PC-9 (cell line): Measurements from ENCODE around the gene RC3H1. TPM values are rescaled to one million over a fixed set of nuclear protein-coding genes. Genes with fewer than 3 reads are reported as not detected.

ENCODE experiments used
- BruUV-seq: library from RNA; stranded (reverse); fragments of 400-500 nt; replicated peaks from 2 replicates; lab custom pipeline; 2021; lab: Mats Ljungman, UMichigan
- CTCF ChIA-PET: fragments of 300-600 bp; sonication (Branson Sonifier 250); formaldehyde crosslinking; loops from one replicate; lab custom pipeline; 2022; ENCODE audit warnings: antibody characterized with exemption; lab: Charles Lee
- POLR2A ChIA-PET: fragments of 300-600 bp; sonication (Branson Sonifier 250); formaldehyde crosslinking; loops from one replicate; lab custom pipeline; 2022; ENCODE audit warnings: antibody characterized with exemption; ENCODE audit not compliant: unreplicated experiment; lab: Charles Lee
- DNase-seq, 2 experiments: peaks; one replicate each; pipeline versions ENCODE4 v3.0.0 to v3.0.0-alpha.2; 2015 to 2022; ENCODE audit warnings: mixed read lengths in 1 of 2
- H2AFZ ChIP-seq: fragments of 200-600 bp; sonication (generic); 2 replicates; pipeline ENCODE4 v1.8.1; 2017; ENCODE audit warnings: antibody characterized with exemption
- H3F3A ChIP-seq: fragments of 200-600 bp; sonication (generic); 2 replicates; pipeline ENCODE4 v1.8.1; 2017; ENCODE audit warnings: antibody characterized with exemption, mild to moderate bottlenecking, low read depth; ENCODE audit not compliant: insufficient read depth
- H3K27ac ChIP-seq: fragments of 200-600 bp; sonication (generic); 2 replicates; pipeline ENCODE4 v1.6.1; 2016; ENCODE audit warnings: mixed run types
- H3K27me3 ChIP-seq: fragments of 200-600 bp; sonication (generic); 2 replicates; pipeline ENCODE4 v1.6.1; 2016; ENCODE audit warnings: low read depth, mixed run types; ENCODE audit not compliant: insufficient read depth
- H3K36me3 ChIP-seq: fragments of 200-600 bp; sonication (generic); 2 replicates; pipeline ENCODE4 v1.6.1; 2016; ENCODE audit warnings: low read depth, mixed run types
- H3K4me1 ChIP-seq: fragments of 200-600 bp; sonication (generic); replicated peaks from 2 replicates; pipeline ENCODE4 v1.6.1; 2016; ENCODE audit warnings: mixed run types; ENCODE audit not compliant: insufficient read depth
- H3K4me2 ChIP-seq: fragments of 200-600 bp; sonication (generic); 2 replicates; pipeline ENCODE4 v1.6.1; 2017; ENCODE audit warnings: mixed run types
- H3K4me3 ChIP-seq: fragments of 200-600 bp; sonication (generic); 2 replicates; pipeline ENCODE4 v1.6.1; 2016; ENCODE audit warnings: mixed run types
- H3K79me2 ChIP-seq: fragments of 200-600 bp; sonication (generic); 2 replicates; pipeline ENCODE4 v1.6.1; 2017; ENCODE audit warnings: low read depth, mixed run types
- H3K9me2 ChIP-seq: fragments of 200-600 bp; sonication (generic); 2 replicates; pipeline ENCODE4 v1.8.1; 2017; ENCODE audit warnings: mild to moderate bottlenecking; ENCODE audit not compliant: insufficient read depth
- H3K9me3 ChIP-seq: fragments of 200-600 bp; sonication (generic); 2 replicates; pipeline ENCODE4 v1.8.1; 2016; ENCODE audit warnings: low read depth; ENCODE audit not compliant: insufficient read depth
- H4K20me1 ChIP-seq: fragments of 200-600 bp; sonication (generic); 2 replicates; pipeline ENCODE4 v1.8.1; 2017; ENCODE audit not compliant: insufficient read depth
- EZH2 ChIP-seq: fragments of 200-600 bp; sonication (generic); IDR thresholded peaks from 2 replicates; pipeline ENCODE4 v1.8.0; 2017; ENCODE audit warnings: antibody characterized with exemption, low read depth
- intact Hi-C: fragments of 100-400 bp; cut with micrococcal nuclease; formaldehyde crosslinking; loops from one replicate; pipeline ENCODE4 v1.10.0; 2022; ENCODE audit not compliant: unreplicated experiment
- total RNA-seq: library from RNA; stranded (reverse); gene quantifications from 2 replicates; pipeline ENCODE4 v1.2.3, GENCODE V29; 2021
- TF ChIP-seq, protein P1 (sequence below): fragments of 200-600 bp; sonication (generic); conservative IDR thresholded peaks from 2 replicates; pipeline ENCODE4 v1.6.1; 2017; ENCODE audit warnings: mixed run types, antibody characterized with exemption, mild to moderate bottlenecking, moderate library complexity

RC3H1 gene
- total RNA-seq, 1 experiment from 2014 or later = 29.5 TPM

DNA sequence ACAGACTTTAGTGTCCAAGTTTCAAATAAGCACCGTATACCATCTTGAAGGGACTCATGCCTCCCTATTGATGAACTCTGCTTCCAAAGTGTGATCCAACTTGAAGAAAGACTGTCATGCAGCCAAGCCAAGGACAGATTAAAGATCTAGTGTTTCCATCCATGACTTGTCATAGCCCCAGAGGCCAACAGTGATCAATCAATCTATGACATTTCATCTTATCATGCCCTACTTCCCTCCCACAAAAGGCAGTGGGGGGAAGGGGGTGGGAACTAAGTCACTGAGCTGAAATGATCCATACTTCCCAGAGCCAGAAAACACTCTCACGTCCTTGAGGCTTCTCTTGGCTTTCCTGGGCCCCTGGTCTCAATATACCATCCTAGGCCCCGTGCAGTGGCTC is 109.0 kb downstream of the RC3H1 start:
- ChIA-PET POLR2A (no interaction called here), CTCF (interaction anchor here (0.7 kb wide), 3 partner anchors 8 to 195 kb away, joined by 4 to 5 read pairs (median 4); no protein-coding TSS in a partner anchor)
- Histone ChIP-seq H3K9me3 (no peaks in the 10 kb centered on the region), H3K79me2 (no peaks in the 10 kb centered on the region), H3K4me3 (no peak overlapping the region), H3K27ac (no peak overlapping the region), H3K4me2 (no peak overlapping the region), H3K4me1 (no peaks in the 10 kb centered on the region), H3K27me3 (no peaks in the 10 kb centered on the region), H3K9me2 (no peaks in the 10 kb centered on the region), H3F3A (no peaks in the 10 kb centered on the region), H2AFZ (no peak overlapping the region), H4K20me1 (no peaks in the 10 kb centered on the region), H3K36me3 (no peaks in the 10 kb centered on the region)
- TF ChIP-seq, protein P1, sequence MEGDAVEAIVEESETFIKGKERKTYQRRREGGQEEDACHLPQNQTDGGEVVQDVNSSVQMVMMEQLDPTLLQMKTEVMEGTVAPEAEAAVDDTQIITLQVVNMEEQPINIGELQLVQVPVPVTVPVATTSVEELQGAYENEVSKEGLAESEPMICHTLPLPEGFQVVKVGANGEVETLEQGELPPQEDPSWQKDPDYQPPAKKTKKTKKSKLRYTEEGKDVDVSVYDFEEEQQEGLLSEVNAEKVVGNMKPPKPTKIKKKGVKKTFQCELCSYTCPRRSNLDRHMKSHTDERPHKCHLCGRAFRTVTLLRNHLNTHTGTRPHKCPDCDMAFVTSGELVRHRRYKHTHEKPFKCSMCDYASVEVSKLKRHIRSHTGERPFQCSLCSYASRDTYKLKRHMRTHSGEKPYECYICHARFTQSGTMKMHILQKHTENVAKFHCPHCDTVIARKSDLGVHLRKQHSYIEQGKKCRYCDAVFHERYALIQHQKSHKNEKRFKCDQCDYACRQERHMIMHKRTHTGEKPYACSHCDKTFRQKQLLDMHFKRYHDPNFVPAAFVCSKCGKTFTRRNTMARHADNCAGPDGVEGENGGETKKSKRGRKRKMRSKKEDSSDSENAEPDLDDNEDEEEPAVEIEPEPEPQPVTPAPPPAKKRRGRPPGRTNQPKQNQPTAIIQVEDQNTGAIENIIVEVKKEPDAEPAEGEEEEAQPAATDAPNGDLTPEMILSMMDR = no peak
- no peak for TF ChIP-seq EZH2
- BruUV-seq = no TSS peak
- DNase-seq = no peak
- intact Hi-C loops = loop anchor here (10.0 kb wide), 1 partner anchor 242 kb away; the partner anchor contains the start of gene RABGAP1L

DNA sequence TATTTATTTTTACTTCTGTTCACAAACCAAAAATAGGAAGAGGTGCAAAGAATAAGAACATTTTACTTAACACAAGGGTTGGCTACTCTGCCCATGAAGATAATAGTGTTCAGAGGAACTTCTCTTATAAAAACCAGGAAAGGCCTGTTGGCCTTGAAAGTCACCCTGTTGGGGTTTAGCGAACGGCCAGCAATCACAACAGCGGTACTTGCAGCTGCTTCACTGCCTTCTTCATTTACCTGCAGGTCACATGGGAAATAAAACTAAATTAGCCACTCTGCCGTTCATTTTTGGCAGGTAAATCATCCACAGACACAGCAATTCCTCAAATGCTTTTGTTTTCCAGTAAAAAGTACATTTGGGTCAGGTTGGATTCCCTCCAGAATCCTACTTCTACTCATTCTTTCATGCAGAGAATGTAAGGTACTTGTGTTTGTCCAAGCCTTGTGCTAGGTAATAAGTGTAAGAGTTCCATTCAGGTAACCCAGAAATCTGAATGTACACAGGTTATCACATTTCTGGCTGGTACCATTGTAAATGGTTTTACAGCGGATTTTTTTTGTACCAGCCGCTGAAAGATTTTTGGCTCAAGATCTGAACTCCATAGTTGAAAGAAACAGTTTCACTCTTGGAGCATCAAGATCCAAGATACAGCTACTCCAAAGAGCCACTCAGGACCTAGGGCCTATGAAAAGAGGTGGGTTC is 118.2 kb downstream of the RC3H1 start:
- H3K27ac ChIP-seq = no peak overlapping the region
- no peaks in the 10 kb centered on the region for H3K9me2 ChIP-seq
- H3K36me3 ChIP-seq = no peaks in the 10 kb centered on the region
- intact Hi-C loops = no loop called here
- ChIA-PET POLR2A (no interaction called here), CTCF (no interaction called here)
- no TSS peak for BruUV-seq
- no peak for DNase-seq
- H3F3A ChIP-seq = no peaks in the 10 kb centered on the region
- H3K9me3 ChIP-seq = no peaks in the 10 kb centered on the region
- no peaks in the 10 kb centered on the region for H3K79me2 ChIP-seq
- no peak overlapping the region for H2AFZ ChIP-seq
- no peaks in the 10 kb centered on the region for H3K27me3 ChIP-seq
- no peak overlapping the region for H3K4me2 ChIP-seq
- no peaks in the 10 kb centered on the region for H4K20me1 ChIP-seq
- no peak overlapping the region for H3K4me3 ChIP-seq
- TF ChIP-seq EZH2 = no peak
- TF ChIP-seq, protein P1 = no peak
- H3K4me1 ChIP-seq = no peaks in the 10 kb centered on the region

DNA sequence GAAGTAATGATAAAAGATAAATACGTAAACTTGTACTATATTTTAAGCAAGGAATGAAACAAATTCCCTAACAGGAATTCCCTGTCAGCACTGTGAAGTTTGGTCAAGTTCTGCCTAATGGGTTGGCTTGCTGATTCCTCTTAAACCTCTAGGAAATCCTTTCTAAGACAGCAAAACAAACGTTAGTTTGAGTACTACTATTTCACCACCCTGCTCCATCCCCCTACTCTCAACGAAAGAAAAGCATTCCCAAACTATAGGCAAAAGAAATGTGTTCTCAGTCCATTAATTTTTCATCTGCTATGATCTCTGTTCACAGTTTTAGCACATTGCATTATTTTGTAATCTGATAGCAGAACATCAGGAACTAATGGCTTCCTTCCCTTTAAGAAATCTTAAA is 121.2 kb downstream of the RC3H1 start:
- ChIA-PET POLR2A (no interaction called here), CTCF (no interaction called here)
- TF ChIP-seq, protein P1 = no peak
- TF ChIP-seq EZH2 = no peak
- Histone ChIP-seq H3K79me2 (no peaks in the 10 kb centered on the region), H3K4me1 (no peaks in the 10 kb centered on the region), H3K9me3 (no peaks in the 10 kb centered on the region), H3F3A (no peaks in the 10 kb centered on the region), H3K36me3 (no peaks in the 10 kb centered on the region), H3K27ac (no peak overlapping the region), H3K4me3 (no peak overlapping the region), H3K27me3 (no peaks in the 10 kb centered on the region), H4K20me1 (no peaks in the 10 kb centered on the region), H3K9me2 (no peaks in the 10 kb centered on the region), H2AFZ (no peak overlapping the region), H3K4me2 (no peak overlapping the region)
- intact Hi-C loops = no loop called here
- DNase-seq = no peak
- no TSS peak for BruUV-seq
